ENCODE data around the gene ANKRD22.
"Not testable (repeated sequence)": the region's sequence is repeated elsewhere in the genome, so short reads cannot be mapped to it uniquely, and the experiment has no call there.

ANKRD22 gene

GRCh38 chr10:88851706-88852105, at the start of gene ANKRD22:
Gene ANKRD22, minus strand, starts transcription at chr10:88851844. Its CDS starts 237 bp downstream, at chr10:88851607.
- DNase-seq: peak in 1 of 2 experiments; percentile 4

- DNase-seq: no peak
Observed at GRCh38 chr10:88899886-88900285, 48.2 kb upstream of the ANKRD22 start.

- no peak for DNase-seq
Observed at GRCh38 chr10:88898727-88899126, 47.1 kb upstream of the ANKRD22 start.

- DNase-seq: peak in 1 of 2 experiments; percentile 50
Observed at GRCh38 chr10:88896994-88897853, 45.6 kb upstream of the ANKRD22 start.

GRCh38 chr10:88896372-88896993, 44.8 kb upstream of the ANKRD22 start:
- DNase-seq: no peak

- DNase-seq: no peak
Observed at GRCh38 chr10:88895250-88895649, 43.6 kb upstream of the ANKRD22 start.

GRCh38 chr10:88893611-88894010, 42.0 kb upstream of the ANKRD22 start:
- DNase-seq: no peak

GRCh38 chr10:88892222-88892967, 40.8 kb upstream of the ANKRD22 start:
- DNase-seq: no peak

GRCh38 chr10:88890681-88891381, 39.2 kb upstream of the ANKRD22 start:
- no peak for DNase-seq

GRCh38 chr10:88889559-88890337, 38.1 kb upstream of the ANKRD22 start:
- DNase-seq: no peak

GRCh38 chr10:88888810-88889445, 37.3 kb upstream of the ANKRD22 start:
- DNase-seq: no peak

- DNase-seq: no peak
Observed at GRCh38 chr10:88886557-88886956, 34.9 kb upstream of the ANKRD22 start.

- no peak for DNase-seq
Observed at GRCh38 chr10:88883448-88883809, 31.8 kb upstream of the ANKRD22 start.

- DNase-seq: not testable (repeated sequence)
Observed at GRCh38 chr10:88882646-88883447, 31.2 kb upstream of the ANKRD22 start.

- DNase-seq: no peak
Observed at GRCh38 chr10:88881922-88882645, 30.4 kb upstream of the ANKRD22 start.

GRCh38 chr10:88881320-88881719, 29.7 kb upstream of the ANKRD22 start:
- no peak for DNase-seq

- DNase-seq: peak; percentile 48 to 49
Observed at GRCh38 chr10:88880282-88881076, 28.8 kb upstream of the ANKRD22 start.

- DNase-seq: peak; percentile 36 to 49
Observed at GRCh38 chr10:88879534-88880281, 28.1 kb upstream of the ANKRD22 start, which contains the start of gene STAMBPL1. Gene STAMBPL1, plus strand, starts transcription at chr10:88880245. Its CDS starts 21,464 bp downstream, at chr10:88901709.

All from NCI-H187 (cell line).